HG03045 (cell line): Measurements from ENCODE around the gene ING5.
"Not testable (repeated sequence)": the region's sequence is repeated elsewhere in the genome, so short reads cannot be mapped to it uniquely, and the experiment has no call there.

Experiments used
- ATAC-seq: cut with Tn5 transposase; IDR thresholded peaks from one replicate; pipeline ENCODE4 v1.9.1; 2021; ENCODE audit warnings: mild to moderate bottlenecking, moderate library complexity; ENCODE audit not compliant: unreplicated experiment

ING5 gene

GRCh38 chr2:241703032-241703604 lies 1.3 kb downstream of the ING5 start:
- no peak for ATAC-seq

GRCh38 chr2:241706537-241706936 lies 4.7 kb downstream of the ING5 start:
- no peak for ATAC-seq

- ATAC-seq: no peak
These were observed 7.0 kb downstream of the ING5 start for GRCh38 chr2:241708879-241709278.

DNA sequence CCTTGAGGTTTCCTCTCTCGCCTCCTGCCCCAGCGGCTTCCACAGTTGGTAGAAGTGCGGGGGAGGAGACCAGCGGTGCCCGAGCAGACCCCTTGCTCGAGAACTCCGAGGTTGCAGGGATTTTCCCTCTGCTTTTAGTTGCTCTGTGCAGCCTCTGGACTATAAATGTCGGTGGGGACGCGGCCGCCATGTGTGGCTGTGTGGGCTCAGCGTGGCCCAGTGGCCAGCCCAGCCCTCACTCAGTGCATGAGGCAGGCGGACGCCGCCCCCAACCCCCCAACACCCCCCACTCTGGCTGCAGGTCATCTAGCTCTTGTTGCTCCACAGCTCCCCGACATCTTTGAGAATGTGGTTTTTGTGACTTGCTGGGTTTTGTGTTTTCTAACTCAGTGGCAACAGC lies 17.3 kb downstream of the ING5 start:
- no peak for ATAC-seq

DNA sequence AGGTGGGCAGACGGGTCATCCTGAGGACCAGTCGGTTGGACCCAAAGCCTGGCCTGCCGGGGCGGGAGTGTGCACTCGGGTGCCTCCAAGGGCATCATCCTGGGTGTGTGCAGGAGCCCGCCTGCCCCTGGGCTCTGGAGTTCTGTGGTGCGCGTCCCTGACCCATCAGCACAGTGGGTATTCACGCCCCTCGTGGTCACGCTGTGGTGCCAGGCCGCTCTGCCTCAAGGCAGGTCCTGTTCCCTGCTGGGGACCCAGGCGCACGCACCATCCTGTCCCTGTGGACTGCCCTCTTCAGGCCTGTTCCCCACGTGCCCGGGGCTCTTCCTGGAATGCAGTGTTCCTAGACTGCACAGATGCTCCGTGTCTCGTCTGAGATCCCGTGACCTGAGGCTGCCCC lies 18.3 kb downstream of the ING5 start:
- ATAC-seq: no peak

DNA sequence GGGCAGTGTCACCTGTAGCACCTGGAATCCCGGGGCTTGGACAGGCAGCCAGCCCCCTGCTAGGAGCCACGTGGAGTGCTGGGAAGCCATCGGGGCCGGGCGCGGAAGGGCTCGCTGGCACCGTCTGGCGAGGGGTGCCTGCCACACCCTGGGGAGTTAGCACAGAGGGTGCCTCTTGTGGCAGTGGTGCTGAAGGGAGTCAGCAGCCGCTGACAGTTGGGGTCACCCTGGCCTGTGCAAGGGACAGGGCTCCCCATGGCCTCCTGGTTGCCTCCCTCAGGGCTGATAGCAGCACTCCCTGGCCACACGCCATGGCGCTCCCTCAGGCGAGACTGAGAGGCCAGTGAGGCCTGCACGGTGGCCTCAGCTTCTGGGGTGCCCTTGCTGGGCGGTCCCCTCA lies 18.7 kb downstream of the ING5 start:
- no peak for ATAC-seq

- ATAC-seq: no peak
These were observed 20.0 kb downstream of the ING5 start for GRCh38 chr2:241721852-241722251.

GRCh38 chr2:241722896-241723454 lies 21.1 kb downstream of the ING5 start:
- no peak for ATAC-seq

GRCh38 chr2:241724259-241724974 lies 22.6 kb downstream of the ING5 start:
- no peak for ATAC-seq

- no peak for ATAC-seq
These were observed 23.4 kb downstream of the ING5 start for GRCh38 chr2:241724975-241725870.

GRCh38 chr2:241726459-241726858 lies 24.6 kb downstream of the ING5 start:
- ATAC-seq: no peak

GRCh38 chr2:241728000-241728399 lies 26.2 kb downstream of the ING5 start:
- no peak for ATAC-seq

DNA sequence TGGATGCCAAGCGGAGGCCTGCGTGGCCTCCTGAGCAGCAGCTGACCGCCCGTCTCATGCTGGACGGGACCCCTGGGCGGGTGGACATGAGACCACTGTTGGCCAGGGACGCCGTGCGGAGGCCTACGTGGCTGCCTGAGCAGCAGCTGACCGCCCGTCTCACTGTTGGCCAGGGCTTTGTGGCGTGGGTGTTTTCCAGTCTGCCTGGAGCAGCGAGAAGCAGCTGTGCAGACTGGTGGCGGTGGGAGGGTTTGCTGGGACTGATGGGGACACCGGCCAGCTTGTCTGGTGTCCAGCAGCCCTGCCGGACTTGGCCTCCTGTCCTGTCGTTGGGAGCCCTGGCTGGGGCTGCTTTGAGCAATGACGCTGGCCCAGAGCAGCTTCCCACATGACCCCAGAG lies 26.8 kb downstream of the ING5 start:
- no peak for ATAC-seq

DNA sequence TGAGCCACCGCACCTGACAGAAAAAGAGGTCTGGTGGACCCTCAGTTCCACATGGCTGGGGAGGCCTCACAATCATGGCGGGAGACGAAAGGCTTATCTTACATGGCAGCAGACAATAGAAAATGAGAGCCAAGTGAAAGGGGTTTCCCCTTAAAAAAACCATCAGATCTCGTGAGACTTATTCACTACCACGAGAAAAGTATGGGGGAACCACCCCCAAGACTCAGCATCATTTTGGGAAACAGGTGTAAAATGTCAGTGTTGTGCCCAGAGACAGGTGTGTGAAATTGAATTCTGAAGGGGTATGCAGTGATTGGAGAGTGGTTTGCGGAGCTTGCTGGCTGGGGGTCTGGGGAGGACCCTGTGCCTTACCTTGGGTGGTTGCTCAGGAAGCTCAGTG lies 28.0 kb downstream of the ING5 start:
- no peak for ATAC-seq

GRCh38 chr2:241730671-241731293 lies 28.9 kb downstream of the ING5 start:
- ATAC-seq: no peak

DNA sequence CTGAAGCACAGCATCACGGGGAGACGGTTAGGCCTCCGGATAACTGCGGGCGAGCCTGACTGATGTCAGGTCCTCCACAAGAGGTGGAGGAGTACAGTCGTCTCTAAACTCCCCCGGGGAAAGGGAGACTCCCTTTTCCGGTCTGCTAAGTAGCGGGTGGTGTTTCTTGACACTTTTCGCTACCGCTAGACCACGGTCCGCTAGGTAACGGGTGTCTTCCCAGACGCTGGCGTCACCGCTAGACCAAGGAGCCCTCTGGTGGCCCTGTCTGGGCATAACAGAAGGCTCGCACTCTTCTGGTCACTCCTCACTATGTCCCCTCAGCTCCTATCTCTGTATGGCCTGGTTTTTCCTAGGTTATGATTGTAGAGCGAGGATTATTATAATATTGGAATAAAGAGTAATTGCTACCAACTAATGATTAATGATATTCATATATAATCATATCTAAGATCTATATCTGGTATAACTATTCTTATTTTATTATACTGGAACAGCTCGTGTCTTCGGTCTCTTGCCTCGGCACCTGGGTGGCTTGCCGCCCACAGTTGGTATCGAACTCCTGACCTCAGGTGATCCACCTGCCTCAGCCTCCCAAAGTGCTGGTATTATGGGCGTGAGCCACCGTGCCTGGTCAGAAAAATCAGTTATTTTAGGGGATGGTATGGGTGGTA lies 30.8 kb downstream of the ING5 start:
- not testable (repeated sequence) for ATAC-seq

DNA sequence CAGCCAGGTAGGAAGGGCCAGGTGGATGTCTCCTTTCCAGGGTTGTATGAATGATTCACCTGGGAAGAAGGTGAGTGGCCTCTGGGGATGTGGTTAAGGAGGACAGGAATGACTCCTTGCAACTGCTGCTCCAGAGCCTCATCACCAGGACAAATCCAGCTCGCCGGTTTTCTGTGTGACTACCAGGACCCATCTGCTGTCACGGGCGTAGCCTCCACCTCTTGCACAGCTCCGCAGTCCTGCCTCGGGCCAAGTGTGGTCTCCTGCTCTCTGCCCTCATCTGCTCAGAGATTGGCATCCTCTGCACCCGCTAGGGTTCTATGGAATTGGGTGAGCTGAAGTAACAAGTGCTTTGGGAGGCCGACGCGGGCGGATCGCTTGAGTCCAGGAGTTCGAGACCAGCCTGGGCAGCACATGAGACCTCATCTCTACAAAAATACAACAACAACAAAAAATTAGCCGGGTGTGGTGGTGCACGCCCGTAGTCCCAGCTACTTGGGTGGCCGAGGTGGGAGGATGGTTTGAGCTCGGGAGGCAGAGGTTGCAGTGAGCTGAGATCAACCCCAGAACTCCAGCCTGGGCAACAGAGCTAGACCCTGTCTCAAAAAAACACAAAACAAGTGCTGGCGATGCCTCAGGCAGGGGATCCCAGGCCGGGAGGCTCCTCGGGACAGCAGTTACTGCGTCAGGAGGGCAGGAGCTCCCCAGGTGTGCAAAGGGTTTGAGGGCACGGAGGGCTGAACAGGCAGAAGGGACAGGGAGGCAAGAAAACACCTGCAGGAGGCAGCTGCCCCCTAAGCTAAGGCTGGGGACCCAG lies 31.8 kb downstream of the ING5 start:
- no peak for ATAC-seq

- peak; percentile 34 for ATAC-seq
These were observed 32.3 kb downstream of the ING5 start for GRCh38 chr2:241734208-241734466.

GRCh38 chr2:241734467-241735208 lies 32.8 kb downstream of the ING5 start, which contains the start of gene D2HGDH:
D2HGDH (plus strand) TSS chr2:241734630; CDS start chr2:241735225, 595 bp downstream.
- ATAC-seq: peak; percentile 80
